PFSK-1 (cell line): ENCODE results near the gene KATNIP.

Source experiments
- FOXP2 ChIP-seq: optimal IDR thresholded peaks from 2 replicates; pipeline ENCODE3; 2011; ENCODE audit warnings: borderline replicate concordance, control low read depth, inconsistent platforms; ENCODE audit not compliant: insufficient read depth; ENCODE audit errors: extremely low read length, extremely low read depth
- POLR2AphosphoS5 ChIP-seq: IDR thresholded peaks from 2 replicates; pipeline ENCODE4 v1.6.1; 2012; ENCODE audit warnings: low read depth, mild to moderate bottlenecking, control low read depth, low read length, moderate library complexity
- SIN3A ChIP-seq: IDR thresholded peaks from 2 replicates; pipeline ENCODE4 v1.6.1; 2012; ENCODE audit warnings: mild to moderate bottlenecking, low read length, moderate library complexity, borderline replicate concordance; ENCODE audit not compliant: insufficient read depth
- TAF1 ChIP-seq: IDR thresholded peaks from 2 replicates; pipeline ENCODE4 v1.6.1; 2012; ENCODE audit warnings: low read length, control low read depth, borderline replicate concordance; ENCODE audit not compliant: insufficient read depth
- TF ChIP-seq, protein P1 (sequence below), 2 experiments: IDR thresholded peaks; 2 replicates each; pipeline versions ENCODE4 v1.6.1 to v1.8.0; 2011 to 2012; ENCODE audit warnings: low read depth in 2 of 2, low read length in 2 of 2, control low read depth in 1 of 2, inconsistent platforms in 1 of 2, mild to moderate bottlenecking in 1 of 2, moderate library complexity in 1 of 2; ENCODE audit not compliant: insufficient read depth in 1 of 2

Gene KATNIP

DNA sequence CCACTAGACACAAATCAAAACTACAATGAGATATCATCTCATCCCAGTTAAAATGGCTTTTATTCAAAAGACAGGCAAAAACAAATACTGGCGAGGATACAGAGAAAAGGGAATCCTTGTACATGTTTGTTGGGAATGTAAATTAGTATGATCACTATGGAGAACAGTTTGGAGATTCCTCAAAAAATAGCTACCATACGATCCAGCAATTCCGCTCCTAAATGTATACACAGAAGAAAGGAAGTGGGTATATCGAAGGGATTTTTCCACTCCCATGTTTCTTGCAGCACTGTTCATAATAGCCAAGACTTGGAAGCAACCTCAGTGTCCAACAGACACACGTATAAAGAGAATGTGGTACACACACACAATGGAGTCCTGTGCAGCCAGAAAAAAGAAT is 35.3 kb downstream of the KATNIP start:
- TF ChIP-seq, protein P1, sequence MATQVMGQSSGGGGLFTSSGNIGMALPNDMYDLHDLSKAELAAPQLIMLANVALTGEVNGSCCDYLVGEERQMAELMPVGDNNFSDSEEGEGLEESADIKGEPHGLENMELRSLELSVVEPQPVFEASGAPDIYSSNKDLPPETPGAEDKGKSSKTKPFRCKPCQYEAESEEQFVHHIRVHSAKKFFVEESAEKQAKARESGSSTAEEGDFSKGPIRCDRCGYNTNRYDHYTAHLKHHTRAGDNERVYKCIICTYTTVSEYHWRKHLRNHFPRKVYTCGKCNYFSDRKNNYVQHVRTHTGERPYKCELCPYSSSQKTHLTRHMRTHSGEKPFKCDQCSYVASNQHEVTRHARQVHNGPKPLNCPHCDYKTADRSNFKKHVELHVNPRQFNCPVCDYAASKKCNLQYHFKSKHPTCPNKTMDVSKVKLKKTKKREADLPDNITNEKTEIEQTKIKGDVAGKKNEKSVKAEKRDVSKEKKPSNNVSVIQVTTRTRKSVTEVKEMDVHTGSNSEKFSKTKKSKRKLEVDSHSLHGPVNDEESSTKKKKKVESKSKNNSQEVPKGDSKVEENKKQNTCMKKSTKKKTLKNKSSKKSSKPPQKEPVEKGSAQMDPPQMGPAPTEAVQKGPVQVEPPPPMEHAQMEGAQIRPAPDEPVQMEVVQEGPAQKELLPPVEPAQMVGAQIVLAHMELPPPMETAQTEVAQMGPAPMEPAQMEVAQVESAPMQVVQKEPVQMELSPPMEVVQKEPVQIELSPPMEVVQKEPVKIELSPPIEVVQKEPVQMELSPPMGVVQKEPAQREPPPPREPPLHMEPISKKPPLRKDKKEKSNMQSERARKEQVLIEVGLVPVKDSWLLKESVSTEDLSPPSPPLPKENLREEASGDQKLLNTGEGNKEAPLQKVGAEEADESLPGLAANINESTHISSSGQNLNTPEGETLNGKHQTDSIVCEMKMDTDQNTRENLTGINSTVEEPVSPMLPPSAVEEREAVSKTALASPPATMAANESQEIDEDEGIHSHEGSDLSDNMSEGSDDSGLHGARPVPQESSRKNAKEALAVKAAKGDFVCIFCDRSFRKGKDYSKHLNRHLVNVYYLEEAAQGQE (IDR thresholded peaks at IDR 0.05; ENCODE audit: insufficient read depth in 1 of 2, low read depth in 2 of 2, low read length in 2 of 2) = no peak
- TF ChIP-seq FOXP2 (no peak), TAF1 (no peak), SIN3A (no peak), POLR2AphosphoS5 (no peak)

DNA sequence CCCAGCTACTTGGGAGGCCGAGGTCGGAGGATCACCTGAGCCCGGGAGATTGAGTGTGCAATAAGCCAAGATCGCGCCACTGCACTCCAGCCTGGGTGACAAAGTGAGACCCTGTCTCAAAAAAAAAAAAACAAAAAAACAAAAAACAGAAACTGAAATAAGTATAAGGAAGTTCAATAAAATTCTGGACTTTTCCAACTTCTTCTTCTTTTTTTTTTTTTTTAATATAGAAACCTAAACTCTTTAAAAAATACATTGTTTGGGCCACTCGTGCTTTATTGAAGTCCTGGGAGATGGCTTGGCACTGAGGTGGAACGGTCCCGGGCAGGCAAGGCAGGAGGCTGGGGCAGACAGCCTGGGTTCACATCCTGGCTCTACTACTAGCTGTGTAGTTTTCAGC is 36.8 kb downstream of the KATNIP start:
- TF ChIP-seq TAF1 = no peak
- TF ChIP-seq SIN3A = no peak
- TF ChIP-seq, protein P1 (IDR thresholded peaks at IDR 0.05; ENCODE audit: insufficient read depth in 1 of 2, low read depth in 2 of 2, low read length in 2 of 2) = no peak
- TF ChIP-seq POLR2AphosphoS5 = no peak
- TF ChIP-seq FOXP2 = no peak

DNA sequence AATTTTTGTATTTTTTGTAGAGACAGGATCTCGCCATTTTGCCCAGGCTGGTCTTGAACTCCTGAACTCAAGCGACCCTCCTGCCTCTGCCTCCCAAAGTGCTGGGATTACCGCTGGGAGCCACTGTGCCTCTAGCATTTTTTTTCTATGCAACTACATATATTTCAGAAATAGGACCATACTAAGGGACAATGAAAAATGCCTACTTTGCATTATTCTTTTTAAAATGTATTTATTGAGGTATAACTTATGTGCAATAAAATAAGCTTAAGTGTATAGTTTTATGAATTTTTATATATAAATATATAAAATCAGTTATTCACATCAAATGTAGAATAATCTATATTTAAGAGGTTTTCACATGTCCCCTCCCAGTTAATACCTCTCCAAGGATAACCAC is 38.1 kb downstream of the KATNIP start:
- TF ChIP-seq FOXP2 = no peak
- TF ChIP-seq SIN3A = no peak
- no peak for TF ChIP-seq TAF1
- no peak for TF ChIP-seq POLR2AphosphoS5
- TF ChIP-seq, protein P1 (IDR thresholded peaks at IDR 0.05; ENCODE audit: insufficient read depth in 1 of 2, low read depth in 2 of 2, low read length in 2 of 2) = no peak

DNA sequence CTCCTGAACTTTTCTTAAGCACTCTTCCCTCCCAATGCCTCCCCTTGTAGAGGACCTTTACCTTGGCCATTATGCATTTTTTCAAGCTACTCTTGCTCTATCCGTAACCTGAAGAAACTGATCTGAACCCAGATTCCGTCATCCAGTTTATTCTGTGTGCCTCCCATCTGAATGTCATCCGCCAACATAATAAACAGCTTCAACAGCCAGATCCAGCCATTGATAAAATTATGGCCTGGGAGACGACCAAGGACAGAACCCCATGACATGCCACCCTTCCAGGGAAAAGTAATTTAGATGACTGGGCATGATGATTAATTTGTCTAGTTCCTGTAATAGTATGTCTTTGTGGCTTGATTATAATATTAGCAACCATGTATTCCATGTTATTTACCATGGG is 41.9 kb downstream of the KATNIP start:
- TF ChIP-seq TAF1 = no peak
- TF ChIP-seq, protein P1 (IDR thresholded peaks at IDR 0.05; ENCODE audit: insufficient read depth in 1 of 2, low read depth in 2 of 2, low read length in 2 of 2) = no peak
- no peak for TF ChIP-seq POLR2AphosphoS5
- TF ChIP-seq SIN3A = no peak
- TF ChIP-seq FOXP2 = no peak

DNA sequence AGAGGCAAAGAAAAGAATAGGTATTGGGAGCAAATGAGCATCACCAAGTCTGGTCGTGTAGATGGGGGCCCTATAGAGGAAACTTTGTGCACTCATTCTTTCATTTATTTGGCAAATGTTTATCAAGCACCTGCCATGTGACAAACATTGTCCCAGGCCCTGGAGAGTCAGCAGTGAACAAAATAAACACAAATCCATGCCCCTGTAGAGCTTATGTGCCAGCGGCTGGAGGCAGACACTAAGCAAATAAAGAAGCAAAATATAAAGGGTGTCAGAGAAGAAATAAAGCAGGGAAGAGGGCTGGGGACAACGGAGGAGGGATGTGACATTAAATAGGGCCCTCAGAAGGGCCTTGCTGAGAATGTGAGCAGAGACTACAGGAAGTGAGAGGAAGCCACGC is 45.5 kb downstream of the KATNIP start:
- TF ChIP-seq FOXP2 (no peak), TAF1 (no peak), POLR2AphosphoS5 (no peak), SIN3A (no peak)
- TF ChIP-seq, protein P1 (IDR thresholded peaks at IDR 0.05; ENCODE audit: insufficient read depth in 1 of 2, low read depth in 2 of 2, low read length in 2 of 2) = no peak
